SK-N-SH treated with all-trans-retinoic acid at 6 μM for 48 hours (cell line): ENCODE results near the gene HRG.

Experiments
- GLIS3 ChIP-seq: fragments of 250-450 bp; sonication (Bioruptor Pico); IDR thresholded peaks from 2 replicates; pipeline ENCODE4 v1.5.0; 2020; ENCODE audit warnings: mild to moderate bottlenecking, moderate library complexity
- RARB ChIP-seq: fragments of 250-450 bp; sonication (Bioruptor Pico); IDR thresholded peaks from 2 replicates; pipeline ENCODE4 v1.8.0; 2021; ENCODE audit warnings: mild to moderate bottlenecking, moderate library complexity
- ZFP3 ChIP-seq: fragments of 250-450 bp; sonication (Bioruptor Pico); IDR thresholded peaks from 2 replicates; pipeline ENCODE4 v1.5.0; 2020; ENCODE audit warnings: mild to moderate bottlenecking, moderate library complexity
- ZFP30 ChIP-seq: fragments of 450-650 bp; formaldehyde crosslinking; IDR thresholded peaks from 2 replicates; pipeline ENCODE4 v1.5.0; 2022; ENCODE audit warnings: mild to moderate bottlenecking, moderate library complexity
- ZNF70 ChIP-seq: fragments of 450-650 bp; formaldehyde crosslinking; IDR thresholded peaks from 2 replicates; pipeline ENCODE4 v1.5.0; 2020; ENCODE audit warnings: mild to moderate bottlenecking, moderate library complexity
- TF ChIP-seq, protein P1 (sequence below): fragments of 250-450 bp; sonication (Bioruptor Pico); IDR thresholded peaks from 2 replicates; pipeline ENCODE4 v1.5.1; 2021; ENCODE audit warnings: mild to moderate bottlenecking, moderate library complexity
- TF ChIP-seq, protein P2 (sequence below): fragments of 250-450 bp; sonication (Bioruptor Pico); IDR thresholded peaks from 2 replicates; pipeline ENCODE4 v1.8.0; 2021; ENCODE audit warnings: low read depth, mild to moderate bottlenecking, moderate library complexity, borderline replicate concordance
- TF ChIP-seq, protein P3 (sequence below): fragments of 250-450 bp; sonication (Bioruptor Pico); IDR thresholded peaks from 2 replicates; pipeline ENCODE4 v1.8.0; 2020; ENCODE audit warnings: mild to moderate bottlenecking, moderate library complexity, borderline replicate concordance
- TF ChIP-seq, protein P4 (sequence below): fragments of 250-450 bp; sonication (Bioruptor Pico); IDR thresholded peaks from 2 replicates; pipeline ENCODE4 v1.5.1; 2020; ENCODE audit warnings: low read depth, mild to moderate bottlenecking, moderate library complexity

DNA sequence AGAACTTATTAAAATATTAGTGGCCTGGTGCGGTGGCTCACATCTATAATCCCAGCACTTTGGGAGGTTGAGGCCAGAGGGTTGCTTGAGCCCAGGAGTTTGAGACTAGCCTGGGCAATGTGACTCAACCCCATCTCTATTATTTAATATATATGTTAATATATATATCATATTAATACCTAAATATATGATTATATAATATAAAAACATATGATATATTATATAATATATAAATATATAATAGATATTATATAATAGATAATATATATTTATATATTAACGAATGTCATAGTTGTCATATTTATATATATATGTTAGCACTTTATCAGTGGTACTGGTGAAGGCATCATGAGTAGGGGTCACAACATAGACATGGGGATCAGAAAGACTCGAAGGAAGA lies 5.2 kb downstream of the HRG start:
- TF ChIP-seq GLIS3 (CRISPR knock-in tag) (no peak), RARB (CRISPR knock-in tag) (no peak), ZNF70 (CRISPR knock-in tag) (no peak), ZFP30 (CRISPR knock-in tag) (no peak), ZFP3 (no peak)
- TF ChIP-seq, protein P1, sequence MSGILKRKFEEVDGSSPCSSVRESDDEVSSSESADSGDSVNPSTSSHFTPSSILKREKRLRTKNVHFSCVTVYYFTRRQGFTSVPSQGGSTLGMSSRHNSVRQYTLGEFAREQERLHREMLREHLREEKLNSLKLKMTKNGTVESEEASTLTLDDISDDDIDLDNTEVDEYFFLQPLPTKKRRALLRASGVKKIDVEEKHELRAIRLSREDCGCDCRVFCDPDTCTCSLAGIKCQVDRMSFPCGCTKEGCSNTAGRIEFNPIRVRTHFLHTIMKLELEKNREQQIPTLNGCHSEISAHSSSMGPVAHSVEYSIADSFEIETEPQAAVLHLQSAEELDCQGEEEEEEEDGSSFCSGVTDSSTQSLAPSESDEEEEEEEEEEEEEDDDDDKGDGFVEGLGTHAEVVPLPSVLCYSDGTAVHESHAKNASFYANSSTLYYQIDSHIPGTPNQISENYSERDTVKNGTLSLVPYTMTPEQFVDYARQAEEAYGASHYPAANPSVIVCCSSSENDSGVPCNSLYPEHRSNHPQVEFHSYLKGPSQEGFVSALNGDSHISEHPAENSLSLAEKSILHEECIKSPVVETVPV (CRISPR knock-in tag), result no peak
- TF ChIP-seq, protein P2, sequence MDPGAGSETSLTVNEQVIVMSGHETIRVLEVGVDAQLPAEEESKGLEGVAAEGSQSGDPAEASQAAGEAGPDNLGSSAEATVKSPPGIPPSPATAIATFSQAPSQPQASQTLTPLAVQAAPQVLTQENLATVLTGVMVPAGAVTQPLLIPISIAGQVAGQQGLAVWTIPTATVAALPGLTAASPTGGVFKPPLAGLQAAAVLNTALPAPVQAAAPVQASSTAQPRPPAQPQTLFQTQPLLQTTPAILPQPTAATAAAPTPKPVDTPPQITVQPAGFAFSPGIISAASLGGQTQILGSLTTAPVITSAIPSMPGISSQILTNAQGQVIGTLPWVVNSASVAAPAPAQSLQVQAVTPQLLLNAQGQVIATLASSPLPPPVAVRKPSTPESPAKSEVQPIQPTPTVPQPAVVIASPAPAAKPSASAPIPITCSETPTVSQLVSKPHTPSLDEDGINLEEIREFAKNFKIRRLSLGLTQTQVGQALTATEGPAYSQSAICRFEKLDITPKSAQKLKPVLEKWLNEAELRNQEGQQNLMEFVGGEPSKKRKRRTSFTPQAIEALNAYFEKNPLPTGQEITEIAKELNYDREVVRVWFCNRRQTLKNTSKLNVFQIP (CRISPR knock-in tag), result no peak
- TF ChIP-seq, protein P3, sequence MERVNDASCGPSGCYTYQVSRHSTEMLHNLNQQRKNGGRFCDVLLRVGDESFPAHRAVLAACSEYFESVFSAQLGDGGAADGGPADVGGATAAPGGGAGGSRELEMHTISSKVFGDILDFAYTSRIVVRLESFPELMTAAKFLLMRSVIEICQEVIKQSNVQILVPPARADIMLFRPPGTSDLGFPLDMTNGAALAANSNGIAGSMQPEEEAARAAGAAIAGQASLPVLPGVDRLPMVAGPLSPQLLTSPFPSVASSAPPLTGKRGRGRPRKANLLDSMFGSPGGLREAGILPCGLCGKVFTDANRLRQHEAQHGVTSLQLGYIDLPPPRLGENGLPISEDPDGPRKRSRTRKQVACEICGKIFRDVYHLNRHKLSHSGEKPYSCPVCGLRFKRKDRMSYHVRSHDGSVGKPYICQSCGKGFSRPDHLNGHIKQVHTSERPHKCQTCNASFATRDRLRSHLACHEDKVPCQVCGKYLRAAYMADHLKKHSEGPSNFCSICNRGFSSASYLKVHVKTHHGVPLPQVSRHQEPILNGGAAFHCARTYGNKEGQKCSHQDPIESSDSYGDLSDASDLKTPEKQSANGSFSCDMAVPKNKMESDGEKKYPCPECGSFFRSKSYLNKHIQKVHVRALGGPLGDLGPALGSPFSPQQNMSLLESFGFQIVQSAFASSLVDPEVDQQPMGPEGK (CRISPR knock-in tag), result no peak
- TF ChIP-seq, protein P4, sequence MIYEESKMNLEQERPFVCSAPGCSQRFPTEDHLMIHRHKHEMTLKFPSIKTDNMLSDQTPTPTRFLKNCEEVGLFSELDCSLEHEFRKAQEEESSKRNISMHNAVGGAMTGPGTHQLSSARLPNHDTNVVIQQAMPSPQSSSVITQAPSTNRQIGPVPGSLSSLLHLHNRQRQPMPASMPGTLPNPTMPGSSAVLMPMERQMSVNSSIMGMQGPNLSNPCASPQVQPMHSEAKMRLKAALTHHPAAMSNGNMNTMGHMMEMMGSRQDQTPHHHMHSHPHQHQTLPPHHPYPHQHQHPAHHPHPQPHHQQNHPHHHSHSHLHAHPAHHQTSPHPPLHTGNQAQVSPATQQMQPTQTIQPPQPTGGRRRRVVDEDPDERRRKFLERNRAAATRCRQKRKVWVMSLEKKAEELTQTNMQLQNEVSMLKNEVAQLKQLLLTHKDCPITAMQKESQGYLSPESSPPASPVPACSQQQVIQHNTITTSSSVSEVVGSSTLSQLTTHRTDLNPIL, result no peak
